SKM-1 (cell line): ENCODE results near the gene KDM8.
"Not testable (repeated sequence)": the region's sequence is repeated elsewhere in the genome, so short reads cannot be mapped to it uniquely, and the experiment has no call there.

ENCODE experiments used
- DNase-seq: peaks from one replicate; lab custom pipeline; 2025; ENCODE audit not compliant: unreplicated experiment; lab: John Stamatoyannopoulos, UW

The KDM8 gene

GRCh38 chr16:27241658-27242057, 38.3 kb downstream of the KDM8 start:
- no peak for DNase-seq

GRCh38 chr16:27242398-27242797, 39.1 kb downstream of the KDM8 start:
- no peak for DNase-seq

GRCh38 chr16:27242868-27243590, 39.7 kb downstream of the KDM8 start:
- DNase-seq = no peak

GRCh38 chr16:27243725-27244362, 40.5 kb downstream of the KDM8 start:
- DNase-seq = no peak

GRCh38 chr16:27244363-27244755, 41.0 kb downstream of the KDM8 start:
- DNase-seq = no peak

GRCh38 chr16:27245276-27246172, 42.2 kb downstream of the KDM8 start:
- no peak for DNase-seq

GRCh38 chr16:27246439-27246838, 43.1 kb downstream of the KDM8 start:
- no peak for DNase-seq

- not testable (repeated sequence) for DNase-seq
Observed at GRCh38 chr16:27247076-27247475, 43.8 kb downstream of the KDM8 start.

GRCh38 chr16:27248036-27248435, 44.7 kb downstream of the KDM8 start:
- no peak for DNase-seq

- DNase-seq = not testable (repeated sequence)
Observed at GRCh38 chr16:27248886-27249285, 45.6 kb downstream of the KDM8 start.

GRCh38 chr16:27251541-27252205, 48.3 kb downstream of the KDM8 start:
- DNase-seq = no peak

- DNase-seq = no peak
Observed at GRCh38 chr16:27252206-27252585, 48.9 kb downstream of the KDM8 start.

- no peak for DNase-seq
Observed at GRCh38 chr16:27253526-27253930, 50.2 kb downstream of the KDM8 start.

GRCh38 chr16:27254262-27254811, 51.0 kb downstream of the KDM8 start:
- no peak for DNase-seq

- DNase-seq = no peak
Observed at GRCh38 chr16:27256861-27257260, 53.5 kb downstream of the KDM8 start.

- DNase-seq = no peak
Observed at GRCh38 chr16:27257271-27257670, 53.9 kb downstream of the KDM8 start.

GRCh38 chr16:27258241-27258734, 55.0 kb downstream of the KDM8 start:
- no peak for DNase-seq

- DNase-seq = no peak
Observed at GRCh38 chr16:27259710-27260109, 56.4 kb downstream of the KDM8 start.

GRCh38 chr16:27262904-27263423, 59.6 kb downstream of the KDM8 start:
- DNase-seq = peak; percentile 22

GRCh38 chr16:27264151-27264550, 60.8 kb downstream of the KDM8 start:
- DNase-seq = no peak
